SK-N-SH treated with all-trans-retinoic acid at 6 μM for 48 hours (cell line): ENCODE results near the gene PHKA2.

Experiments
- ATAC-seq: fragments of 200-7000 bp; cut with Tn5 transposase; 3 replicates; pipeline ENCODE4 v1.9.1; 2020; ENCODE audit warnings: mild to moderate bottlenecking, moderate library complexity
- ARNTL ChIP-seq: fragments of 450-650 bp; formaldehyde crosslinking; IDR thresholded peaks from 2 replicates; pipeline ENCODE4 v1.5.0; 2020; ENCODE audit warnings: low read depth, mild to moderate bottlenecking, moderate library complexity, borderline replicate concordance
- CREB5 ChIP-seq: fragments of 250-450 bp; sonication (Bioruptor Pico); IDR thresholded peaks from 2 replicates; pipeline ENCODE4 v1.5.1; 2020; ENCODE audit warnings: low read depth, mild to moderate bottlenecking, moderate library complexity
- CSDC2 ChIP-seq: fragments of 250-450 bp; sonication (Bioruptor Pico); IDR thresholded peaks from 2 replicates; pipeline ENCODE4 v1.5.0; 2020; ENCODE audit warnings: mild to moderate bottlenecking, moderate library complexity
- CSRNP3 ChIP-seq: fragments of 250-450 bp; sonication (Bioruptor Pico); IDR thresholded peaks from 2 replicates; pipeline ENCODE4 v1.5.1; 2021; ENCODE audit warnings: mild to moderate bottlenecking, moderate library complexity
- ESRRG ChIP-seq: fragments of 250-450 bp; sonication (Bioruptor Pico); IDR thresholded peaks from 2 replicates; pipeline ENCODE4 v1.6.1; 2021; ENCODE audit warnings: mild to moderate bottlenecking
- GLIS3 ChIP-seq: fragments of 250-450 bp; sonication (Bioruptor Pico); IDR thresholded peaks from 2 replicates; pipeline ENCODE4 v1.5.0; 2020; ENCODE audit warnings: mild to moderate bottlenecking, moderate library complexity
- ISL1 ChIP-seq: fragments of 250-450 bp; sonication (Bioruptor Pico); IDR thresholded peaks from 2 replicates; pipeline ENCODE4 v2.1.2; 2022; ENCODE audit warnings: mild to moderate bottlenecking, moderate library complexity
- OSR1 ChIP-seq: fragments of 250-450 bp; sonication (Bioruptor Pico); IDR thresholded peaks from 2 replicates; pipeline ENCODE4 v1.8.0; 2022; ENCODE audit warnings: moderate library complexity, mild to moderate bottlenecking, inconsistent platforms
- PATZ1 ChIP-seq: fragments of 250-450 bp; sonication (Bioruptor Pico); IDR thresholded peaks from 2 replicates; pipeline ENCODE4 v1.8.0; 2020; ENCODE audit warnings: mild to moderate bottlenecking, moderate library complexity, borderline replicate concordance
- POU6F1 ChIP-seq: fragments of 250-450 bp; sonication (Bioruptor Pico); IDR thresholded peaks from 2 replicates; pipeline ENCODE4 v1.8.0; 2021; ENCODE audit warnings: low read depth, mild to moderate bottlenecking, moderate library complexity, borderline replicate concordance
- PPARA ChIP-seq: fragments of 250-450 bp; sonication (Bioruptor Pico); IDR thresholded peaks from 2 replicates; pipeline ENCODE4 v1.5.0; 2020; ENCODE audit warnings: mild to moderate bottlenecking, borderline replicate concordance
- RARB ChIP-seq: fragments of 250-450 bp; sonication (Bioruptor Pico); IDR thresholded peaks from 2 replicates; pipeline ENCODE4 v1.8.0; 2021; ENCODE audit warnings: mild to moderate bottlenecking, moderate library complexity
- SNAI2 ChIP-seq: fragments of 250-450 bp; sonication (Bioruptor Pico); IDR thresholded peaks from 2 replicates; pipeline ENCODE4 v1.5.0; 2020; ENCODE audit warnings: mild to moderate bottlenecking, moderate library complexity
- TCF4 ChIP-seq: fragments of 250-450 bp; sonication (Bioruptor Pico); IDR thresholded peaks from 2 replicates; pipeline ENCODE4 v1.8.0; 2021; ENCODE audit warnings: mild to moderate bottlenecking, moderate library complexity, borderline replicate concordance
- TOX ChIP-seq: fragments of 250-450 bp; sonication (Bioruptor Pico); IDR thresholded peaks from 2 replicates; pipeline ENCODE4 v1.8.0; 2021; ENCODE audit warnings: mild to moderate bottlenecking, moderate library complexity, borderline replicate concordance
- TSHZ2 ChIP-seq: fragments of 250-450 bp; sonication (Bioruptor Pico); IDR thresholded peaks from 2 replicates; pipeline ENCODE4 v1.5.0; 2020; ENCODE audit warnings: mild to moderate bottlenecking, moderate library complexity
- ZC3H10 ChIP-seq: fragments of 250-450 bp; sonication (Bioruptor Pico); IDR thresholded peaks from 2 replicates; pipeline ENCODE4 v1.5.1; 2021; ENCODE audit warnings: mild to moderate bottlenecking, moderate library complexity
- ZFP30 ChIP-seq: fragments of 450-650 bp; formaldehyde crosslinking; IDR thresholded peaks from 2 replicates; pipeline ENCODE4 v1.5.0; 2022; ENCODE audit warnings: mild to moderate bottlenecking, moderate library complexity
- ZNF565 ChIP-seq: fragments of 450-650 bp; formaldehyde crosslinking; conservative IDR thresholded peaks from 2 replicates; pipeline ENCODE4 v1.5.0; 2020; ENCODE audit warnings: low read depth, mild to moderate bottlenecking, moderate library complexity
- ZNF70 ChIP-seq: fragments of 450-650 bp; formaldehyde crosslinking; IDR thresholded peaks from 2 replicates; pipeline ENCODE4 v1.5.0; 2020; ENCODE audit warnings: mild to moderate bottlenecking, moderate library complexity
- ZNF8 ChIP-seq: fragments of 450-650 bp; formaldehyde crosslinking; IDR thresholded peaks from 2 replicates; pipeline ENCODE4 v1.5.0; 2020; ENCODE audit warnings: mild to moderate bottlenecking, moderate library complexity

The PHKA2 gene

GRCh38 chrX:18971506-18971905 lies 12.4 kb downstream of the PHKA2 start:
- TF ChIP-seq ZNF8 (CRISPR knock-in tag) (no peak), CREB5 (no peak), ESRRG (CRISPR knock-in tag) (no peak), PATZ1 (CRISPR knock-in tag) (no peak), ZNF70 (CRISPR knock-in tag) (no peak), ARNTL (no peak), TCF4 (CRISPR knock-in tag) (no peak), ZFP30 (CRISPR knock-in tag) (no peak), TSHZ2 (CRISPR knock-in tag) (no peak), CSRNP3 (CRISPR knock-in tag) (no peak), PPARA (CRISPR knock-in tag) (no peak), OSR1 (CRISPR knock-in tag) (no peak), SNAI2 (CRISPR knock-in tag) (no peak), CSDC2 (no peak), GLIS3 (CRISPR knock-in tag) (no peak)
- ATAC-seq: no peak

- TF ChIP-seq PATZ1 (CRISPR knock-in tag) (no peak), PPARA (CRISPR knock-in tag) (no peak), CREB5 (no peak), CSRNP3 (CRISPR knock-in tag) (no peak), ESRRG (CRISPR knock-in tag) (no peak), ZNF8 (CRISPR knock-in tag) (no peak), POU6F1 (no peak), ZC3H10 (no peak), ISL1 (CRISPR knock-in tag) (no peak), GLIS3 (CRISPR knock-in tag) (no peak), TSHZ2 (CRISPR knock-in tag) (no peak), OSR1 (CRISPR knock-in tag) (no peak), ARNTL (no peak), ZNF565 (no peak), CSDC2 (no peak), ZNF70 (CRISPR knock-in tag) (no peak), ZFP30 (CRISPR knock-in tag) (no peak), TOX (CRISPR knock-in tag) (no peak), RARB (CRISPR knock-in tag) (no peak), TCF4 (CRISPR knock-in tag) (no peak)
- TF ChIP-seq, all 23 proteins: peak for 0
- ATAC-seq: no peak
Observed at GRCh38 chrX:18970465-18970864, 13.4 kb downstream of the PHKA2 start.
